ENCODE results near the gene GRK5. TPM values are rescaled to one million over a fixed set of nuclear protein-coding genes. Genes with fewer than 3 reads are reported as not detected.

GRK5 gene
- total RNA-seq: 1.2 and 1.6 TPM in 2 replicates

GRCh38 chr10:119207366-119207666 lies at the start of gene GRK5:
Gene GRK5, plus strand, starts transcription at chr10:119207571. Its CDS starts 347 bp downstream, at chr10:119207918.

GRCh38 chr10:119165171-119166117 lies 41.9 kb upstream of the GRK5 start, which contains the start of gene SFXN4:
Gene SFXN4, minus strand, starts transcription at chr10:119165714. Its CDS starts 67 bp downstream, at chr10:119165647.

GRCh38 chr10:119178372-119179119 lies 28.8 kb upstream of the GRK5 start, which contains the start of gene PRDX3:
Gene PRDX3, minus strand, starts transcription at chr10:119178812. Its CDS starts 22 bp downstream, at chr10:119178790.

Small RNAs within 50 kb of the gene (small RNA-seq; reads per million reads assigned to genes)
- gene MIR4681 (not detected), gene RN7SL749P (not detected)

Other genes starting within 250 kb of the GRK5 start
- 0.65 and 4.7 TPM in 2 replicates for gene NANOS1, start 177.9 kb upstream of the GRK5 start, total RNA-seq
- 89.9 and 102 TPM in 2 replicates for gene EIF3A, start 126.8 kb upstream of the GRK5 start, total RNA-seq
- 51.4 and 54.3 TPM in 2 replicates for gene DENND10, start 103.5 kb upstream of the GRK5 start, total RNA-seq
- 6.8 and 7.9 TPM in 2 replicates for gene SFXN4, start 41.9 kb upstream of the GRK5 start, total RNA-seq
- gene PRDX3, start 28.8 kb upstream of the GRK5 start, total RNA-seq: 52.6 and 105 TPM in 2 replicates

All from placental epithelial cell (primary cell).